ENCODE data around the gene FBRS.

The FBRS gene

GRCh38 chr16:30650369-30651123 is 7.7 kb upstream of the FBRS start, which contains the start of gene PRR14:
Gene PRR14, plus strand, starts transcription at chr16:30650960. Its CDS starts 686 bp downstream, at chr16:30651646.
- no peak for TF ChIP-seq CTCF (IDR thresholded peaks at IDR 0.05)

- TF ChIP-seq CTCF (IDR thresholded peaks at IDR 0.05), result peak; percentile 85
Measured at GRCh38 chr16:30651124-30652004, 6.9 kb upstream of the FBRS start.

- no peak for TF ChIP-seq CTCF (IDR thresholded peaks at IDR 0.05)
Measured at GRCh38 chr16:30652005-30652296, 6.3 kb upstream of the FBRS start.

GRCh38 chr16:30652718-30653117 is 5.5 kb upstream of the FBRS start:
- TF ChIP-seq CTCF (IDR thresholded peaks at IDR 0.05), result no peak

- no peak for TF ChIP-seq CTCF (IDR thresholded peaks at IDR 0.05)
Measured at GRCh38 chr16:30654856-30655255, 3.4 kb upstream of the FBRS start.

GRCh38 chr16:30655815-30656347 is 2.4 kb upstream of the FBRS start:
- no peak for TF ChIP-seq CTCF (IDR thresholded peaks at IDR 0.05)

GRCh38 chr16:30656388-30656787 is 1.8 kb upstream of the FBRS start:
- TF ChIP-seq CTCF (IDR thresholded peaks at IDR 0.05), result no peak

Data from LNCAP (cell line).